Lung (tissue), 12 donors: ENCODE results near the gene ECD. TPM values are rescaled to one million over a fixed set of nuclear protein-coding genes. Genes with fewer than 3 reads are reported as not detected.
"Not testable (repeated sequence)": the region's sequence is repeated elsewhere in the genome, so short reads cannot be mapped to it uniquely, and the experiment has no call there.

ENCODE experiments used
- ATAC-seq: fragments of 200-7000 bp; cut with Tn5 transposase; one replicate; pipeline ENCODE4 v1.9.1; 2020; ENCODE audit warnings: moderate number of reproducible peaks; ENCODE audit not compliant: insufficient read depth, low FRiP score
- DNase-seq, 3 donors: peaks; one replicate each; pipeline ENCODE4 v3.0.0-alpha.2; 2013 to 2017
- H3K27ac ChIP-seq, 2 donors: one replicate each; pipeline ENCODE4 v1.5.1; 2013; ENCODE audit warnings: mild to moderate bottlenecking in 2 of 2, moderate library complexity in 2 of 2, control low read depth in 1 of 2, inconsistent platforms in 1 of 2, low read depth in 1 of 2, low read length in 1 of 2
- H3K27me3 ChIP-seq, 3 donors: one replicate each; pipeline ENCODE4 v1.5.1; 2013; ENCODE audit warnings: low read length in 2 of 3; ENCODE audit not compliant: control insufficient read depth in 3 of 3, insufficient read depth in 3 of 3
- H3K36me3 ChIP-seq, 4 donors: one replicate each; pipeline ENCODE4 v1.5.1; 2013; ENCODE audit warnings: low read length in 4 of 4, mild to moderate bottlenecking in 1 of 4, moderate library complexity in 1 of 4; ENCODE audit not compliant: control insufficient read depth in 4 of 4, insufficient read depth in 4 of 4
- H3K4me1 ChIP-seq, 5 donors: one replicate each; pipeline ENCODE4 v1.5.1; 2013; ENCODE audit warnings: low read length in 5 of 5, mild to moderate bottlenecking in 2 of 5, moderate library complexity in 1 of 5; ENCODE audit not compliant: control insufficient read depth in 5 of 5, insufficient read depth in 5 of 5
- H3K4me3 ChIP-seq: one replicate; pipeline ENCODE4 v1.5.1; 2013; ENCODE audit warnings: mild to moderate bottlenecking, control low read depth, moderate library complexity
- H3K9ac ChIP-seq, 2 donors: one replicate each; pipeline ENCODE4 v1.5.1; 2013; ENCODE audit warnings: low read length in 2 of 2, control low read depth in 1 of 2; ENCODE audit not compliant: insufficient read depth in 1 of 2
- H3K9me3 ChIP-seq, 4 donors: one replicate each; pipeline ENCODE4 v1.5.1; 2013; ENCODE audit warnings: low read length in 3 of 4, mild to moderate bottlenecking in 1 of 4, moderate library complexity in 1 of 4; ENCODE audit not compliant: control insufficient read depth in 4 of 4, insufficient read depth in 3 of 4
- WGBS, 2 donors: extraction: QIAGEN DNeasy Blood & Tissue Kit; methylation state at CpG; one replicate each; pipeline ENCODE4 v1.1.7; 2013; 5-methylcytosine and 5-hydroxymethylcytosine counted together
- polyA plus RNA-seq, 2 donors: library from polyadenylated mRNA; stranded (reverse); fragments of 200-250 nt; gene quantifications; one replicate each; pipeline ENCODE4 v1.2.1, GENCODE V29; 2013
- total RNA-seq, 2 donors: library from RNA; depleted of rRNA in 1 of 2; stranded (reverse); fragments of >200 nt in 1 of 2; gene quantifications; one replicate each; pipeline ENCODE4 v1.2.1, GENCODE V29; 2014 to 2021
- TF ChIP-seq, protein P1 (sequence below): IDR thresholded peaks from 2 replicates; pipeline ENCODE4 v1.5.1; 2012; ENCODE audit warnings: mild to moderate bottlenecking; ENCODE audit errors: control extremely low read depth, extremely low read depth
- donor health status: control.
- donor health status: control.
- donor health status: Bipolar disorder and iron deficiency.
- donor health status: healthy.
- donor health status: DM: yes; HTN: yes; CAD: no.

ECD gene
- total and polyA plus RNA-seq, 4 donors: 11.2 to 29.5 (median 15.8) TPM

DNA sequence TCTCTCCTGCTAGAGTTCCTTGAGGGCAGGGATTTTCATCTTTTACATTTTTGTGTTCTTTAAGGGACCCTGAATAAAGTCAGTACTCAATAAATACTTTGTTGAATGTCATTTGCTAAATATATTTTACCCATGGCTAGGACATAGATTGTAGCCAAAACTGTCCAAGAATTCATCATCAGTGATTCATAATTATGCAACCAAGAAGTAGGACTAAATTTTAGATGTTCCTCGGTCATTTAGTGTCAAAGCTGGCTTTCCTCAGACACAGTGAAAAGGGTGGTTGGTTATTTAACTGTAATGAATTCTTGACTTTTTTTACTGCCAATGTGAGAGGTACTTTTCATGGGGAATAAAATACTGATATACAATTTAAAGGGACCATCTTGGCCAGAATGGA lies 54.3 kb downstream of the ECD start:
- TF ChIP-seq, protein P1, sequence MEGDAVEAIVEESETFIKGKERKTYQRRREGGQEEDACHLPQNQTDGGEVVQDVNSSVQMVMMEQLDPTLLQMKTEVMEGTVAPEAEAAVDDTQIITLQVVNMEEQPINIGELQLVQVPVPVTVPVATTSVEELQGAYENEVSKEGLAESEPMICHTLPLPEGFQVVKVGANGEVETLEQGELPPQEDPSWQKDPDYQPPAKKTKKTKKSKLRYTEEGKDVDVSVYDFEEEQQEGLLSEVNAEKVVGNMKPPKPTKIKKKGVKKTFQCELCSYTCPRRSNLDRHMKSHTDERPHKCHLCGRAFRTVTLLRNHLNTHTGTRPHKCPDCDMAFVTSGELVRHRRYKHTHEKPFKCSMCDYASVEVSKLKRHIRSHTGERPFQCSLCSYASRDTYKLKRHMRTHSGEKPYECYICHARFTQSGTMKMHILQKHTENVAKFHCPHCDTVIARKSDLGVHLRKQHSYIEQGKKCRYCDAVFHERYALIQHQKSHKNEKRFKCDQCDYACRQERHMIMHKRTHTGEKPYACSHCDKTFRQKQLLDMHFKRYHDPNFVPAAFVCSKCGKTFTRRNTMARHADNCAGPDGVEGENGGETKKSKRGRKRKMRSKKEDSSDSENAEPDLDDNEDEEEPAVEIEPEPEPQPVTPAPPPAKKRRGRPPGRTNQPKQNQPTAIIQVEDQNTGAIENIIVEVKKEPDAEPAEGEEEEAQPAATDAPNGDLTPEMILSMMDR: no peak

DNA sequence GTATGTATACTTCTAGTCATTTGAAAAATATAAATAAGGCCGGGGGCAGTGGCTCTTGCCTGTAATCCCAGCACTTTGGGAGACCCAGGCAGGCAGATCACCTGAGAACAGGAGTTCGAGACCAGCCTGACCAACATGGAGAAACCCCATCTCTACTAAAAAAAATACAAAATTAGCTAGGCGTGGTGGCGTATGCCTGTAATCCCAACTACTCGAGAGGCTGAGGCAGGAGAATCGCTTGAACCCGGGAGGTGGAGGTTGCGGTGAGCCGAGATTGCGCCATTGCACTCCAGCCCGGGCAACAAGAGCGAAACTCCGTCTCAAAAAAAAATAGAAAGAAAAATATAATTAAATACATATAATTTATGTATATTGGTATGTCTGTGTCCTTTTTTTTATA lies 55.8 kb downstream of the ECD start:
- not testable (repeated sequence) for H3K36me3 ChIP-seq, DNase-seq, H3K27me3 ChIP-seq, H3K4me3 ChIP-seq, ATAC-seq, H3K9ac ChIP-seq, H3K9me3 ChIP-seq, H3K4me1 ChIP-seq
- 95% methylated on average over 13 of the region's 13 CpGs for WGBS, 2 donors
- H3K27ac ChIP-seq: peak overlapping the region in 1 of 2 donors; percentile 98

More for the DNA sequence above, 54.3 kb downstream of the ECD start:
- H3K36me3 ChIP-seq: peaks cover 0 to 9% (median 2%) of the 10 kb centered on the region in 4 donors
- H3K9me3 ChIP-seq: no peaks in the 10 kb centered on the region
- DNase-seq: no peak
- H3K4me1 ChIP-seq: peaks cover 0 to 4% (median 0%) of the 10 kb centered on the region in 5 donors
- H3K4me3 ChIP-seq: no peak overlapping the region
- WGBS, 2 donors: 80 to 92% methylated on average over 1 of the region's 1 CpG
- no peaks in the 10 kb centered on the region for H3K27me3 ChIP-seq
- H3K9ac ChIP-seq: no peak overlapping the region
- ATAC-seq: no peak
- peak overlapping the region in 1 of 2 donors; percentile 76 for H3K27ac ChIP-seq

DNA sequence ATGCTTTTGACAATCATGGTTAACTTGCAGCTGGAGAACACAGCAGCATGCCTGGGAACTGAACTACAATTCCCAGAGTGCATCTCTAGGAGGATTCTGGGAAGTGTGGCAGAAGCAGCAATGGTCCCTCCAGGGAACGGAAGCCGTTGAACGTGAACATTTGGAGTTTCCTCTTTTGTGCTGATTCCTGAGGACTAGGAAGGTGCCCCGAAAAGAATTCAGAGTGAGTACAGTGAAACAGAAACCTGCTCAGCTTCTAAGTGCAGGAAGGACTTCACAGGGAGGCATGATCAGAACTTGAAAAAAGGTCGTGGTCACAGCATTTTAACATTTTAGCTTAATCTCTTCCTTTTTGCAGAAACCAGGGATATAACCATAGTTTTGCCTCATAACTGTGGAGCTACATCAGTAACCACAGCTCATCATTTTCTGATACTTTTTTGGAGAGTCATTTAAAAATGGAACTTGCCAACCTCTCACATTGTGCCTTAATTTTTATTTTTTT lies 57.4 kb downstream of the ECD start, which contains the start of gene NUDT13:
NUDT13 (plus strand) TSS at position 111 of the 505 bp plus-strand sequence. CDS start 3,911 bp downstream, outside the sequence.
- Histone ChIP-seq H3K27ac (peak within 1 kb of the TSS; percentile 90 to 98), H3K36me3 (peaks cover 0 to 9% (median 2%) of the 10 kb centered on the region in 4 donors), H3K9me3 (no peaks in the 10 kb centered on the region), H3K27me3 (no peaks in the 10 kb centered on the region), H3K4me1 (no peaks in the 10 kb centered on the region), H3K9ac (peak within 1 kb of the TSS; percentile 63 to 77), H3K4me3 (peak within 1 kb of the TSS; percentile 41)
- peak; percentile 89 for ATAC-seq
- TF ChIP-seq, protein P1: no peak
- WGBS, 2 donors: 1 to 2% methylated on average over 5 of the region's 5 CpGs
- peak; percentile 79 to 92 (median 90) for DNase-seq

DNA sequence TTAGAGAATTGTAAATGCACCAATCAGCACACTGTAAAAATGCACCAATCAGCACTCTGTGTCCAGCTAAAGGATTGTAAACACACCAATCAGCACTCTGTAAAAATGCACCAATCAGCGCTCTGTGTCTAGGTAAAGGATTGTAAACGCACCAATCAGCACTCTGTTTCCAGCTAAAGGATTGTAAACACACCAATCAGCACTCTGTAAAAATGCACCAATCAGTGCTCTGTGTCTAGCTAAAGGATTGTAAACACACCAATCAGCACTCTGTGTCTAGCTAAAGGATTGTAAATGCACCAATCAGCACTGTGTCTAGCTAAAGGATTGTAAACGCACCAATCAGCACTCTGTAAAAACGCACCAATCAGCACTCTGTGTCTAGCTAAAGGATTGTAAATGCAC lies 58.6 kb downstream of the ECD start:
- not testable (repeated sequence) for H3K9me3 ChIP-seq, H3K27me3 ChIP-seq

More for the DNA sequence above, 58.6 kb downstream of the ECD start:
- not testable (repeated sequence) for DNase-seq, ATAC-seq, H3K36me3 ChIP-seq, H3K4me1 ChIP-seq, H3K4me3 ChIP-seq, H3K27ac ChIP-seq, H3K9ac ChIP-seq
- WGBS, 2 donors: 97% methylated on average over 4 of the region's 4 CpGs
